ENCODE results near the gene UCN2.
A peak's percentile ranks its signal among the peaks of the same experiment; 100 is the strongest.
"Not testable (repeated sequence)": the region's sequence is repeated elsewhere in the genome, so short reads cannot be mapped to it uniquely, and the experiment has no call there.

UCN2 gene

GRCh38 chr3:48536116-48536515 is 27.5 kb downstream of the UCN2 start:
- DNase-seq (ENCODE audit: low read depth in 2 of 2) = no peak

DNA sequence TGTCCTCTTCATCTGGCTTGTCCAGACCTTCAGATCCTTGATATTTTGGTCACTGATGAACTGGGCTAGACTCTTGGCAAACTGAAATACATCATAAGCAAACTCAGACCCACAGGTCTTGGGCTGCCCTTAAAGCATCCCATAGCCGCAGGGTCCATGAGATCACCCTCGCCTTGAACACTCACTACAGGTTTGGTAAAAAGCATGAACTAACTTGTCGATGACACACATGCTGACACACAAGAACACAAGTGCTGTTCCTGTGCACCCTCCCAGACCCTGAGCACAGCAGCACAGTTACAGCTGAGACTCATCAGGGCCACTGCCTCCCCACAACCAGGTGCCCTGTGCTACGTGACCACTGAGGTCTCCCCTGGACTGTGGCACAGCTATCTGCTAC is 28.0 kb downstream of the UCN2 start:
- no peak for DNase-seq (ENCODE audit: low read depth in 2 of 2)

DNA sequence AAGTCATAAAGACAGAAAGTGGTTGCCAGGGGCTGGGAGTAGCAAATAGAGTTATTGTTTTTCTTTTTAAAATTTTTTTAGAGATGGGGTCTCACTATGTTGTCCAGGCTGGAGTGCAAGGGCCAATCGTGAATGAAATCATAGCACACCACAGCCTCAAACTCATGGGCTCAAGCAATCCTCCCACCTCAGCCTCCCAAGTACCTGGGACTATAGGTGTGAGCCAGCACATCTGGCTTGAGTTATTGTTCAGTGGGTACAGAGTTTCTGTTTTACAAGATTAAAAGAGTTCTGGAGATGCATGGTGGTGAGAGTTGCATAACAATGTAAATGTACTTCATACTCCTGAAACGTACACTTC is 30.6 kb downstream of the UCN2 start:
- no peak for DNase-seq (ENCODE audit: low read depth in 2 of 2)

DNA sequence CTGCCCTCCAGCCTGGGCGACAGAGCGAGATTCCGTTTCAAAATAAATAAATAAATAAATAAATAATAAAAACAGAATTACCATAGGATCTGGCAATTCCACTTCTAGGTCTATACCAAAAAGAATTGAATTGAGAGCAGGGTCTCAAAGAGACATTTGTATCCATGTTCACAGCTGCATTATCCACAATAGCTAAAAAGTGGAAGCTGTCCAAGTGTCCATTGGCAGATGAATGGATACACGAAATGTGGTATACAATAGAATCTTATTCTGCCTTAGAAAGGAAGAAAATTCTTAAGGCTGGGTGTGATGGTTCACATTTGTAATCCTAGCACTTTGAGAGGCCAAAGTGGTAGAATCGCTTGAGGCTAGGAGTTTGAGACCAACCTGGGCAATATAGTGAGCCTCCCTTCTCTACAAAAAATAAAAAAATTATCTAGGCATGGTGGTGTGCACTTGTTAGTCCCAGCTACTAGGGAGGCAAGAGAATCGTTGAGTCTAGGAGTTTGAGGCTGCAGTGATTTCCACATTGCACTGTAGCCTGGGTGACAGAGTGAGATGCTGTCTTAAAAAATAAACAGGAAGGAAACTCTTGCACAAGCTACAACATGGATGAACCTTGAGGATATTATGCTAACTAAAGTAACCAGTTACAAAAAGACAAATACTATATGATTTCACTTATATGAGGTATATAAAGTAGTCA is 31.2 kb downstream of the UCN2 start:
- DNase-seq (ENCODE audit: low read depth in 2 of 2) = no peak

DNA sequence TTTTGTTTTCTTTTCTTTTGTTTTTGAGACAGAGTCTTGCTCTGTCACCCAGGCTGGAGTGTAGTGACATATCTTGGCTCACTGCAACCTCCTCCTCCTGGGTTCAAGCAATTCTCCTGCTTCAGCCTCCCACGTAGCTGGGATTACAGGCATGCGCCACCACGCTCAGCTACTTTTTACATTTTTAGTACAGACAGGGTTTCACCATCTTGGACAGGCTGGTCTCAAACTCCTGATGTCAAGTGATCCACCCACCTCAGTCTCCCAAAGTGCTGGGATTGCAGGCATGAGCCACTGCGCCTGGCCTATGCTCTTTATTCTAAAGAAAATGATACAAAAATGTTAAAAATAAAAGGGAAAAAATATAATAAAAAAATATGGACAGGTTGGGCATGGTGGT is 32.9 kb downstream of the UCN2 start:
- not testable (repeated sequence) for DNase-seq (ENCODE audit: low read depth in 2 of 2)

- DNase-seq (ENCODE audit: low read depth in 2 of 2) = no peak
Observed at GRCh38 chr3:48528754-48529153, 34.8 kb downstream of the UCN2 start.

GRCh38 chr3:48528048-48528447 is 35.5 kb downstream of the UCN2 start:
- DNase-seq (ENCODE audit: low read depth in 2 of 2) = no peak

- DNase-seq (ENCODE audit: low read depth in 2 of 2) = no peak
Observed at GRCh38 chr3:48524970-48525369, 38.6 kb downstream of the UCN2 start.

DNA sequence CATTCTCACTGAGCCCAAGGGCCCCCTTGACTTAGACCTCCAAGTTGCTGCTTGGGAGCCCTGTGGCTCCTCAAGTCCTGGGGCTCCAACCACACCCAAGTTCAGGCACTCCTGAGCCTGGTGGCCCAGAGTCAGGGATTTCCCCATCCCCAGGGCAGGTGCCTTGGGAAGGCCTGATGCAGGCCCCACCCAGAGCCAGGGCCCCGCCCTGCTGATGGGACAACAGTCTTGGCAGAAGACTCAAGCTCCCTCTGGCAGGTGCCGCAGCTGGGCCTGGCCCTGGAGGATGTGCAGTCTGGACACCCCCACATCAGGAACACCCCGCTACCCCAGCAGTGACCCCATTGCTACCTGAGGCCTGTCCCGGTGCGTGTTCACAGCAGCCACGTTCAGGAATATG is 41.9 kb downstream of the UCN2 start:
- no peak for DNase-seq (ENCODE audit: low read depth in 2 of 2)

DNA sequence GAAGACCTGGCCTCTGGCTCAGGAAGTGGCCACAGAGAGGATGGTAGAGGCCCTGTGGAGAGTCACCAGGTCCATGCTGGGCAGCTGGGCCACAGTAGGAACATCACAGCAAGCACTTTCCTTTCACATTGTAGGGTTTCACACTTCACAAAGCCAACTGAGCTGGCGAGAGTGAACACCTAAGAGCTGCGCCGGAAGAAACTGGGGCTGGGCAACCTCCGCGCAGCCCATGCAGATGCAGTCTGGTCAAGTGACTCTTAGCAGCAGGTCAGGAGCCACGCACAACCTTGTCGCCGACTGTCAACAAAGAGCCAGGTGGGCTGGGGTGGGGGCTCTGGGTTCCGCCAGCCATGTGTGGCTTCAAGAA is 44.3 kb downstream of the UCN2 start:
- DNase-seq (ENCODE audit: low read depth in 2 of 2) = no peak

- DNase-seq (ENCODE audit: low read depth in 2 of 2) = no peak
Observed at GRCh38 chr3:48518638-48519276, 44.8 kb downstream of the UCN2 start.

DNA sequence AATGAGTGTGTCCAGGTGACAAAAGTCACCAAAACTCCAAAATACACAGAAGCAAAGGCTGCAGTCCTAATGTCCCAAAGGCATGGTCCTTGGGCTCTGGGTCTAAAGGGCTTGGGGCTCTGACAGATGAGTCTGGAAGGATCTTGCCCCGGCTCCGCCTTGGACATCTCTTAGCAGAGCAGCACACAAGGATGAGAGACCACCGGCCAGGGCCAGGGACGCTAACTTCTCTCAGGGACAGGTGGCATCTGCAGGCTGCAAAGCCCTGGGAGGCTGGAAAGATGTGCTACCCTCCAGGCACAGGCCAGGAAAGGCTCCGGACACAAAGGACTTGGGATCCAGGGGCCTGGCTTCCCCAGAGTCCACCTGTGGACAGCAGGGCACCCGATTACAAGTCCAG is 45.5 kb downstream of the UCN2 start:
- DNase-seq (ENCODE audit: low read depth in 2 of 2) = no peak

DNA sequence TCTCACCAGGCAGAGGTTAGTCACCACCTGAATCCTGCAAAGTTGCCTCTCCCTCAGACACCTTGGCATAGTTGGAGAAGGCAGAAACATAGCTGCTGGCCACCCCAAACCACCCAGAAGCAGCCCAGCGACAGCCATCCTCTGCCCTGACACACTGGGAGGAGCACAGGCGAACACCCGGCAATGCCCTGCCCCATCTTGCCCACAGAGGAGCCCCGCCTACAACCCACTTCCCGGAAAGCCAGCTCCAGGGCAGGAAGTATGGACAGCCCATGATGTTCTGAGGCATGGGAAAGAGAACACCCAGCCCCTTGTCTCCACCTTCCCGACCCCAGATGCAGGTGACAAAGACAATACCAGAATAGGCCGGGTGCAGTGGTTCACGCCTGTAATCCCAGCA is 47.0 kb downstream of the UCN2 start:
- peak in 1 of 2 experiments; percentile 28 for DNase-seq (ENCODE audit: low read depth in 2 of 2)

DNA sequence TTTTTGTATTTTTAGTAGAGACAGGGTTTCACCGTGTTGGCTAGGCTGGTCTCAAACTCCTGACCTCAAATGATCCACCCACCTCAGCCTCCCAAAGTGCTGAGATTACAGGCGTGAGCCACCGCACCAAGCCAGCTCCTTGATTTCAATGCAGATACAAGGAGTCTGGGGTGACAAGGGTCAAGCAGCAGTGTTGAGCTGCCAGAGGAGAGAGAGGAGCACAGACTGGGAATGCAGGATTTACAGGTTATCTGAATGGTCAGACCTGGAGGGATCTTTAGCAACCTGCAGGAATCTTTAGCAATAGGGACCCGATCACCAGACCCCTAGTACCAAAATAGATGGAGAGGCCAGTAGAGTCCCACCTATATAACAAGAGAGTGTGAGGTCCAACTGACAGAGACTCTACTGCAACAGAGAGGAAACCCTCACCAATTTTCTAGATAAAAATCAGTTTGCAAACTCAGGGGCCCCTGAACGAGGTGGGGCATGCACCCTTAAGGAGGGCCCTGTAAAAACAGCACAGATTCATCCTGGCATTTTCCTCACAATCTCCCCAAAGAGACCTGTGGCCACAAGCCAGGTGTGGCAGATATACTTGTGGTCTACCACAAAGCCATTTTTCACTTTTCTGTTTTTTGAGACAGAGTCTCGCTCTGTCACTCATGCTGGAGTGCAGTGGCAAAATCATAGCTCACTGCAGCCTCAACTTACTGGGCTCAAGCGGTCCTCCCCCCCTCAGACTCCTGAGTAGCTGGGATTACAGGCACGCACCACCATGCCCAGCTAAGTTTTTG is 49.0 kb downstream of the UCN2 start:
- no peak for DNase-seq (ENCODE audit: low read depth in 2 of 2)
